Nephron (organoid): ENCODE results near the gene ACBD7.

Experiments
- H3K27ac Mint-ChIP-seq, 3 experiments: 2 replicates each; pipeline ENCODE4 v1.8.0; 2020; ENCODE audit warnings: mixed read lengths in 3 of 3, mild to moderate bottlenecking in 2 of 3, moderate library complexity in 1 of 3
- H3K27me3 Mint-ChIP-seq: 2 replicates; pipeline ENCODE4 v1.8.0; 2021; ENCODE audit warnings: low read depth, mild to moderate bottlenecking, moderate library complexity, mixed read lengths
- H3K36me3 Mint-ChIP-seq: 2 replicates; pipeline ENCODE4 v1.8.0; 2020; ENCODE audit warnings: low read depth, mixed read lengths
- H3K4me1 Mint-ChIP-seq: 2 replicates; pipeline ENCODE4 v1.8.0; 2020; ENCODE audit warnings: mixed read lengths
- H3K4me3 Mint-ChIP-seq, 3 experiments: 2 replicates each; pipeline ENCODE4 v1.8.0; 2020; ENCODE audit warnings: mild to moderate bottlenecking in 3 of 3, mixed read lengths in 3 of 3, moderate library complexity in 2 of 3
- H3K9me3 Mint-ChIP-seq: 2 replicates; pipeline ENCODE4 v1.8.0; 2020; ENCODE audit warnings: mixed read lengths
- CTCF ChIP-seq, 3 experiments: fragments of 200-600 bp; sonication (generic); IDR thresholded peaks; one replicate each; pipeline ENCODE4 v1.5.0; 2021; ENCODE audit warnings: antibody characterized with exemption in 3 of 3; ENCODE audit not compliant: unreplicated experiment in 3 of 3

The ACBD7 gene

GRCh38 chr10:15124908-15125307 is 36.3 kb upstream of the ACBD7 start:
- Mint-ChIP-seq H3K4me3 (no peak overlapping the region), H3K4me1 (no peaks in the 10 kb centered on the region), H3K27ac (no peak overlapping the region), H3K36me3 (peaks cover 44% of the 10 kb centered on the region), H3K27me3 (no peaks in the 10 kb centered on the region), H3K9me3 (no peaks in the 10 kb centered on the region)
- no peak for TF ChIP-seq CTCF (IDR thresholded peaks at IDR 0.05; ENCODE audit: unreplicated experiment in 3 of 3)

GRCh38 chr10:15124190-15124589 is 35.6 kb upstream of the ACBD7 start:
- Mint-ChIP-seq H3K36me3 (peaks cover 38% of the 10 kb centered on the region), H3K27ac (no peak overlapping the region), H3K9me3 (no peaks in the 10 kb centered on the region), H3K4me3 (no peak overlapping the region), H3K27me3 (no peaks in the 10 kb centered on the region), H3K4me1 (no peaks in the 10 kb centered on the region)
- no peak for TF ChIP-seq CTCF (IDR thresholded peaks at IDR 0.05; ENCODE audit: unreplicated experiment in 3 of 3)

- no peak for TF ChIP-seq CTCF (IDR thresholded peaks at IDR 0.05; ENCODE audit: unreplicated experiment in 3 of 3)
- H3K9me3 Mint-ChIP-seq: no peaks in the 10 kb centered on the region
- no peak overlapping the region for H3K4me3 Mint-ChIP-seq
- H3K27me3 Mint-ChIP-seq: no peaks in the 10 kb centered on the region
- no peaks in the 10 kb centered on the region for H3K4me1 Mint-ChIP-seq
- H3K36me3 Mint-ChIP-seq: peaks cover 34% of the 10 kb centered on the region
- no peak overlapping the region for H3K27ac Mint-ChIP-seq
Observed at GRCh38 chr10:15123749-15124184, 35.2 kb upstream of the ACBD7 start.

- H3K4me1 Mint-ChIP-seq: no peaks in the 10 kb centered on the region
- H3K27ac Mint-ChIP-seq: no peak overlapping the region
- peaks cover 24% of the 10 kb centered on the region for H3K36me3 Mint-ChIP-seq
- H3K4me3 Mint-ChIP-seq: no peak overlapping the region
- no peaks in the 10 kb centered on the region for H3K9me3 Mint-ChIP-seq
- no peaks in the 10 kb centered on the region for H3K27me3 Mint-ChIP-seq
- no peak for TF ChIP-seq CTCF (IDR thresholded peaks at IDR 0.05; ENCODE audit: unreplicated experiment in 3 of 3)
Observed at GRCh38 chr10:15122477-15123030, 34.0 kb upstream of the ACBD7 start.

- Mint-ChIP-seq H3K36me3 (peaks cover 24% of the 10 kb centered on the region), H3K4me1 (no peaks in the 10 kb centered on the region), H3K27me3 (no peaks in the 10 kb centered on the region), H3K9me3 (no peaks in the 10 kb centered on the region), H3K27ac (no peak overlapping the region), H3K4me3 (no peak overlapping the region)
- no peak for TF ChIP-seq CTCF (IDR thresholded peaks at IDR 0.05; ENCODE audit: unreplicated experiment in 3 of 3)
Observed at GRCh38 chr10:15121707-15122106, 33.1 kb upstream of the ACBD7 start.

- no peaks in the 10 kb centered on the region for H3K4me1 Mint-ChIP-seq
- TF ChIP-seq CTCF (IDR thresholded peaks at IDR 0.05; ENCODE audit: unreplicated experiment in 3 of 3): no peak
- H3K27ac Mint-ChIP-seq: no peak overlapping the region
- H3K4me3 Mint-ChIP-seq: no peak overlapping the region
- no peaks in the 10 kb centered on the region for H3K9me3 Mint-ChIP-seq
- H3K27me3 Mint-ChIP-seq: no peaks in the 10 kb centered on the region
- H3K36me3 Mint-ChIP-seq: peaks cover 19% of the 10 kb centered on the region
Observed at GRCh38 chr10:15120523-15120922, 31.9 kb upstream of the ACBD7 start.
